ENCODE data around the gene CEP192.

GRCh38 chr18:13043066-13043465 is 51.9 kb downstream of the CEP192 start:
- TF ChIP-seq, protein P1, sequence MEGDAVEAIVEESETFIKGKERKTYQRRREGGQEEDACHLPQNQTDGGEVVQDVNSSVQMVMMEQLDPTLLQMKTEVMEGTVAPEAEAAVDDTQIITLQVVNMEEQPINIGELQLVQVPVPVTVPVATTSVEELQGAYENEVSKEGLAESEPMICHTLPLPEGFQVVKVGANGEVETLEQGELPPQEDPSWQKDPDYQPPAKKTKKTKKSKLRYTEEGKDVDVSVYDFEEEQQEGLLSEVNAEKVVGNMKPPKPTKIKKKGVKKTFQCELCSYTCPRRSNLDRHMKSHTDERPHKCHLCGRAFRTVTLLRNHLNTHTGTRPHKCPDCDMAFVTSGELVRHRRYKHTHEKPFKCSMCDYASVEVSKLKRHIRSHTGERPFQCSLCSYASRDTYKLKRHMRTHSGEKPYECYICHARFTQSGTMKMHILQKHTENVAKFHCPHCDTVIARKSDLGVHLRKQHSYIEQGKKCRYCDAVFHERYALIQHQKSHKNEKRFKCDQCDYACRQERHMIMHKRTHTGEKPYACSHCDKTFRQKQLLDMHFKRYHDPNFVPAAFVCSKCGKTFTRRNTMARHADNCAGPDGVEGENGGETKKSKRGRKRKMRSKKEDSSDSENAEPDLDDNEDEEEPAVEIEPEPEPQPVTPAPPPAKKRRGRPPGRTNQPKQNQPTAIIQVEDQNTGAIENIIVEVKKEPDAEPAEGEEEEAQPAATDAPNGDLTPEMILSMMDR (IDR thresholded peaks at IDR 0.05 in 2 of 3, conservative IDR thresholded peaks at IDR 0.05 in 1 of 3; ENCODE audit: borderline replicate concordance in 1 of 3, insufficient read depth in 1 of 3, low read depth in 2 of 3, low read length in 2 of 3) = no peak
- no peak for TF ChIP-seq EGR1 (IDR thresholded peaks at IDR 0.05; ENCODE audit: low read depth)
- no peak for TF ChIP-seq POLR2A (IDR thresholded peaks at IDR 0.05; ENCODE audit: borderline replicate concordance, extremely low read depth, insufficient read depth, insufficient read length)
- no peak for TF ChIP-seq SP1 (IDR thresholded peaks at IDR 0.05; ENCODE audit: low read depth)
- no peak for TF ChIP-seq YY1 (IDR thresholded peaks at IDR 0.05; ENCODE audit: extremely low read depth, insufficient replicate concordance, low read depth, low read length)
- no peak for TF ChIP-seq EZH2 (IDR thresholded peaks at IDR 0.05)
- no peak for TF ChIP-seq POLR2AphosphoS5 (IDR thresholded peaks at IDR 0.05; ENCODE audit: low read depth, low read length)
